Measurements from ENCODE around the gene MAPKAPK3.
A peak's percentile ranks its signal among the peaks of the same experiment; 100 is the strongest.

MAPKAPK3 gene

DNA sequence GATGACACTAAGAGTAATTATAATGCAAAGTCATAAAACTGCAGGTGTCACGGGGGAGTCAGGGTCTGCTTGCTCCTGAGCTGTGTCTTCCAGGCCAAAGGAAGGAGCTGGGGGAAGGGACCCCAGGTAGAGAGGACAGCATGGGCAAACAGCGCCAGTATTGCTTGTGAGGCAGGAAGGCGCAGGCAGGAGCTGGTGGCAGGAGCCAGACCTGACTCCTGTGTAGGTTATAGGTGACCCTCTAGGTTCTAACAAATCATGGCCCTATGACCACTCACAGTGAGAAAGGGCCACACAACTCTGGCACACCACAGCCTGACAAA is 7.2 kb upstream of the MAPKAPK3 start:
- no peak for DNase-seq

DNA sequence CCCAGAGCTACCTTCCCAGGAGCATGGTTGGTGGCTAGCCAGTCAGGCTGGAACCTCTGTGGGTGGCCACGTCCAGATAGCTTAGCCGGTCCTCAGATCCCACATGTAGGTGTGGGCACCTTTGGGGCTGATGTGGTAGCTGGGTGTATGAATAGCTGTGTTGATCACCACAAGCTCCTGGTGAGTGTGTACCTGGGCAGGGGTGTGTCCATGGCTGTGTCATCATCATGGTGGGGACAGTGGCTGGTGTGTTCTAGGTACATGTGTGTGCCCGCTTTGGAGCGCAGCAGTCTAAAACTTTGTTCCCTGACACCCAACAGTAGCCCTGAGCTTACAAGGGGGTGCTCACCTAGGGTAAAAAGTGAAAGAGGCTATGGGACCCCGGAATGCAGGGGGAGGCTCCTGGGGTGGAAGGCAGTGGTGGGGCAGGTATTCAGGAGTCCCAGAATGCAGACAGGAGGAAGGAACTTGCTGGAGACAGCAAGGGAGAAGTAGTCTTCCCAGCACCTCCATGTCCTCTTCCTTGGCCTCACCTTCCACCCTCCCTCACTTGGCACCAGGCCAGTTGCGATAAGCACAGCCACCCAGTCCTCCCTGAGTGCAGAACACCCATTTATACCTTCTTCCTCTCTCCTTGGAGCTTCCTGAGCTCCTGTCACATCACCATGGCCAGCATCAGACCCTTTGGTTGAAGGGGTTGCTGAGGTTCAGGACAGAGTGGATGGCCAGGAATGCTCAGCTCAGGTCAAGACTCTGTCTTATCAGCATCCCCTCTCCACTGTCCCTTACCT is 6.6 kb upstream of the MAPKAPK3 start:
- peak; percentile 73 for DNase-seq

GRCh38 chr3:50610992-50611463 is 5.9 kb upstream of the MAPKAPK3 start:
- DNase-seq: no peak

- peak; percentile 100 for DNase-seq
Observed at GRCh38 chr3:50611464-50612233, 5.3 kb upstream of the MAPKAPK3 start, which contains the start of gene CISH. Gene CISH, minus strand, starts transcription at chr3:50611774. Its CDS starts 124 bp downstream, at chr3:50611650.

DNA sequence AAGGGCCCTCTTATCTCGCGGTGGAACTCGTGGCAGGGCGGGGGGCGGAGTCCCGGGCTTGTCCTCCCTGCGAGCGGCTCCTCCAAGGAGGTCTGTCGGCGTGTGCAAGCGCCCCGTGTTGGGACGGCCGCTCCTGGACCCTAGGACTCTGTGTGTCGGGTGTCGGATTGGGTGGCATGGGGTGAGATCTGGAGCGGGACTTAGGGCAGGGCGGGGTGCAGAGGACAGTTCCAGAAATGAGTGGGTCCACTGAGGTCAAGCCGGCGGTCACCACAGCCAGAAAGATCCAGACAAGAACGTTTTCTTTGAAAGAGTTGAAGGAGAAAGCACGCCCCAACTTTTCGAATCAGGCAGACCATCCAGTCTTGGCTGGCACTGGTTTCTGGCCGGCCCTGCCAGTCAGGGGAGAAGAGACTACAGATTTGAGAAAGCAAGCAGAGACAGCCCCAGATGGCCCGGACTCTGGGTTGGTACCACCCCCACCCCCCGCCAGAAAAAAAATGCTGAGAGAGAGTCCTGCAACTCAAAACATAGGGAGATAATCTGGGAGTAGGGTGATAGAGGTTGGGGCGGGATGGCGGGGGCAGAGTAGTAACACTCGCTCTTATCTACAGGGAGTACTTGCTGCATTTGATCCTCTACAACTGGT is 4.6 kb upstream of the MAPKAPK3 start:
- peak; percentile 80 for DNase-seq

GRCh38 chr3:50612970-50613846 is 3.7 kb upstream of the MAPKAPK3 start:
- no peak for DNase-seq

GRCh38 chr3:50615190-50615589 is 1.8 kb upstream of the MAPKAPK3 start:
- DNase-seq: no peak

DNA sequence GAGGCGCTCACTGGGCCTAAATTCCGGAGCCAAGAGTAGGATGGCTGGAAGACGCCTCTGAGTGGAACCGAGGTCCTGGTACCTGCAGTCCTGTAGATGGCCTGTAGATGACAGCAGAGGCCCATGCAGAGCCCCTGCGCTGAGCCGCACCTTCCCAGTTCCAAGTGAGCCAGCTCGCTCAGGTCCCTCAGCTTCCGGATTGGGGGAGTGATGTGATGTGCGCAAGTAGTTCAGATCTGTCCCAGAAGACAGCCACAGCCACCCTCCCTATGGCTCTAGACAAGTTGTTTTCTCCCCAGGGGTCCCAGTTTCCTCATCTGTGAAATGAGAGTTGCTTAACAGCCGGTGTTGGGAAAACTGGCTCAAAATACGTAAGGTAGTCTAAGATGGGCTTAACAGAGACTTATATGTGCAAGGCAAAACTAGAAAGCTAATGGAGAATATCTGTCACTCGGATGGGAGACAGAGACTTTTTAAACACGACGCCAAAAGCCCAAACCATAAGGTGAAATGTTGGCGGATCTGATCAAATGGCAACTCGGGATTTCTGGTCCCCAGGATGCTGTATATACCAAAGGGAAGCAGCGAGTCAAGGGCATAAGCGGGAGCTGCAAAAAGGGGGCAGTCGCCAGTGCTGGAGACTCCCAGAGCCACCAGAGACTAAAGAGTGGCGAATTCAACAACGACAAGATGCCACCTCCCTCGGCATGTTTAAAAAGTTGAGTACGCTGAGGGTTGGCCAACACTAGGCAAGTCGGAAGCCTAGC is 765 bp upstream of the MAPKAPK3 start:
- DNase-seq: peak; percentile 95

DNA sequence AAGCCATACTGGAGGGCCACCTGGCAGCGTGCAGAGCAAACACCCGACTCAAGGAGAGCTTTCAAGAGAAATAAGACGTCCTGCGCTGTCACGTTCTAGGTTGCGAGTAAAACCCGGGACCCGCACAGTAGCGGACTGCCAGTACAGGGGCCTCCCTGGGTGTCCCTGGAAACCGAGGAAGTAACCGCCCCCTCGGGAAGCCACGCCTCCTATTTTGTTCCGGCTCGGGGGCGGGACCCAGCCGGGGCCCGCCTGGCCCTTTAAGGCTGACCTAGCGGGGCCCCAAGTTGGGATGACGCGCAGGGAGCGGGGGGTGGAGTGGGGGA is 218 bp upstream of the MAPKAPK3 start:
- peak; percentile 98 for DNase-seq

- peak; percentile 49 for DNase-seq
Observed at GRCh38 chr3:50617911-50618481, 1.0 kb downstream of the MAPKAPK3 start.

DNA sequence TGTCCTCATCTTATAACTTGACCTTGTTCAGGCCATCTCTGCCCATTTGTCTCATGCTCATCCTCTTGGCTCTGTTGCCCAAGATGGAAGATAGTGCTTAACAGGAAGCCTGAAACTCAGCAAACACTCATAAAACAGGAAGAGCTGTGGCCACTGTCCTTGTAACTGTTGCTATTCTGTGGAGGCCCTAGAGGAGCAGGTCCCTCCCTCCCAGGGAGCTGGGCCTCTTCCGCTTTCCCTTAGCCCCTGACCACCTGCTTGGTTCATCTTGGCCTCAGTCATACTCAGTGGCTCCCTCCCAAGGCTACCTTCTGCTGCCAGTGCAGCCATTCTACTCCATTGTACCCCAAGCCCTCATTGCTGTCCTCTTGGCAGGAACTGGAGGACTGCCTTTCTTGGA is 3.5 kb downstream of the MAPKAPK3 start:
- peak; percentile 93 for DNase-seq

DNA sequence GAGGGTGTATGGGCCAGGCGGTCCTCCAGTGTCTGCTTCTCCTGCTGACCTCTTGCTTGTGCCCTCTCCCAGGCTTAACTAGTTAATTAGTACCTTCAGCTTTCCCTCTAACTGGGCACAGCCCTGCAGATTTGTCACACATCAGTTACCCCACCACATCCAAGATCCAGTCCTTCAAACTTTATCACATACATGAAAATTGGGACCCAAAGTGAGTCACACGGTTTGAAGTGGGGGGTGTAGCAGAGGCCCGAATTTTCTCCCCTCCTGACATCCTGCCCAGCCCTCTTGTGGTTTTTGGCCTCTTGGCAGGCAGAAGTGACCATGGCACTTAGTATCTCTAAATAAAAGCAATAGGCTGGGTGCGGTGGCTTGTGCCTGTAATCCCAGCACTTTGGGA is 3.9 kb downstream of the MAPKAPK3 start:
- DNase-seq: peak; percentile 80

- DNase-seq: no peak
Observed at GRCh38 chr3:50622881-50623280, 5.9 kb downstream of the MAPKAPK3 start.

GRCh38 chr3:50623840-50624474 is 7.0 kb downstream of the MAPKAPK3 start:
- peak; percentile 72 for DNase-seq

GRCh38 chr3:50624634-50625033 is 7.7 kb downstream of the MAPKAPK3 start:
- DNase-seq: no peak

DNA sequence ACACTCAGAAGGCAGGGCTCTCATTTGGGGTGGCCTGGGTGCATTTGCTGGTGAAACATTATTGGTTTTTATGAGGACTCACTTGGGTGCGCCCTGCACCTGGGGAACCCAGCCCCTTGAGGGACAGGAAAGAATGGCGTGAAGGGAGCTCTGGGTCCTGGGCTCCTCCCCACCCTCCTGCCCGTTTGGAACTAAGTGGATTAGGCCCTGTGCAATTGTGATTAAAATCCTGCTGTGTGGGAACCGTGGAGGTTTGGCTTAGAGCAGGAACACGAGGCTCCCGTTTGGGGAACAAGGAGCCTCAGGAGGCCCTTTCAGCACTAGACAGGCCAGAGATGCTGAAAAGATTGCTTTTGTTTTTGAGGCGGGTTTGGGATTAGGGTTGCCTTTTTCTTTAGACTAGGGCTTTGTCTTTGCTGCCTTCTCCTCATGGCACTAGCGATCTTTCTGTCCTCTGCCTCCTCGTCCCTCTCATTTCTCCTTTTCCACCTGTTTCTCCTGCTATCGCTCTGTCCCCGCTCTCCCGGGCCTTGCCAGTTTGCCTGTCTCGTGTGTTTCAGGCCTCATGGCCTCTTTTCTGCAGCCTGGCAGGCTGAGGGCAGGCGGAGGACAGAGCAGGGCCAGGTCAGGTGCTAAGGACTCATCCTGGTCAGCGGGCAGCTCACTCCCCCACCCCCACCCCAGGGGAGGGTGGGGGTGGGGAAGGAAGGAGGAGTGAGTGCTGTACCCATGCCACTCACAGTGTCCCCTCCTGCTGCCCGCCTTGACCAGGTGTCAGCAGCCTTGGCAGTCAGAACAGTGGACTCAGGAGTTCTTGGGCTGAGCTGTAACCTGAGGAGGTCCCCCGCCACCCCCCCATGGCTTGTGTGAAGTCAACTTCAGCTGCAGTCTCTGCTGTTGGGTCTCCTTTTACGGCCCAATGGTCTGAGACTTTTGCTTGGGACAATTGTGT is 8.6 kb downstream of the MAPKAPK3 start:
- no peak for DNase-seq

DNA sequence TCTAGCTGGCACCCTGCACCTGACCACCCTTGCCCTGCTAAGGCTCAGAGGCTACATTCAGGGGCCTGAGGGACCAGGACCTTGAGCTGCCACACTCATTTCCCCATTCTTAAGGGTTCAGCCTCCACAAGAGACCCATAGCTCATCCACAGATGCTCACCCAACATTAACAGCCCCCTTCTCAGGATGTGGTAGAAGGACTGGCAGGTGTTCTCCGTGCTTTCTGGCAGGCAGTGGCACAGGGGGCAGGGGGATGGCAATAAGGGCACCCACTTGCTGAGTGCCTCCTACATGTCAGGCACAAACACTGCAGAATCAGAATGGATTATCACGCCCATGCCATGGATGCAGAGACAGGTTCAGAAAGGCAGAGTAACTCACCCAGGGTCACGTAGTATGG is 9.4 kb downstream of the MAPKAPK3 start:
- DNase-seq: no peak

GRCh38 chr3:50627407-50628051 is 10.6 kb downstream of the MAPKAPK3 start:
- DNase-seq: peak; percentile 73

GRCh38 chr3:50628601-50629000 is 11.7 kb downstream of the MAPKAPK3 start:
- DNase-seq: no peak
